Measurements from ENCODE around the gene PRKCD. TPM values are rescaled to one million over a fixed set of nuclear protein-coding genes. Genes with fewer than 3 reads are reported as not detected.

Gene PRKCD
- total and polyA plus RNA-seq, 2 experiments from 2014 or later = 12.3 to 23.6 TPM

GRCh38 chr3:53158765-53159155 lies 2.2 kb upstream of the PRKCD start:
- 94% methylated on average over 2 of the region's 2 CpGs for WGBS (ENCODE audit: low lambda C conversion rate, missing lambda C conversion rate)
- Histone ChIP-seq H3K4me3 (no peak overlapping the region), H3K4me1 (ENCODE audit: insufficient read depth) (peaks cover 43% of the 10 kb centered on the region), H4K20me1 (ENCODE audit: insufficient read depth, poor library complexity, severe bottlenecking) (no peaks in the 10 kb centered on the region), H2AFZ (no peak overlapping the region), H3K79me2 (peaks cover 20% of the 10 kb centered on the region), H3K36me3 (replicated peaks; ENCODE audit: insufficient read depth, low read depth) (no peaks in the 10 kb centered on the region), H3K9me3 (ENCODE audit: low read depth) (no peaks in the 10 kb centered on the region), H3K9me2 (replicated peaks; ENCODE audit: insufficient read depth) (no peaks in the 10 kb centered on the region), H3K4me2 (peak overlapping the region; percentile 43), H3K27ac (peak overlapping the region; percentile 70), H3K27me3 (no peaks in the 10 kb centered on the region)
- no peak for DNase-seq (ENCODE audit: low spot score)
- TF ChIP-seq CTCF (IDR thresholded peaks at IDR 0.05; ENCODE audit: poor library complexity) = no peak
- no peak for TF ChIP-seq EZH2phosphoT487 (IDR thresholded peaks at IDR 0.05; ENCODE audit: low read depth, severe bottlenecking, unreplicated experiment)
- no peak for TF ChIP-seq EZH2 (IDR thresholded peaks at IDR 0.05; ENCODE audit: borderline replicate concordance)

- Histone ChIP-seq H4K20me1 (ENCODE audit: insufficient read depth, poor library complexity, severe bottlenecking) (peaks cover 4% of the 10 kb centered on the region), H3K4me1 (ENCODE audit: insufficient read depth) (peaks cover 43% of the 10 kb centered on the region), H3K27ac (peak overlapping the region; percentile 93), H3K9me2 (replicated peaks; ENCODE audit: insufficient read depth) (no peaks in the 10 kb centered on the region), H2AFZ (no peak overlapping the region), H3K9me3 (ENCODE audit: low read depth) (no peaks in the 10 kb centered on the region), H3K4me2 (peak overlapping the region; percentile 98), H3K79me2 (peaks cover 26% of the 10 kb centered on the region), H3K27me3 (no peaks in the 10 kb centered on the region), H3K36me3 (replicated peaks; ENCODE audit: insufficient read depth, low read depth) (no peaks in the 10 kb centered on the region), H3K4me3 (no peak overlapping the region)
- WGBS (ENCODE audit: low lambda C conversion rate, missing lambda C conversion rate) = 61% methylated on average over 9 of the region's 9 CpGs
- no peak for TF ChIP-seq EZH2 (IDR thresholded peaks at IDR 0.05; ENCODE audit: borderline replicate concordance)
- DNase-seq (ENCODE audit: low spot score) = peak; percentile 86
Measured at GRCh38 chr3:53159156-53160060, 1.6 kb upstream of the PRKCD start.

- Histone ChIP-seq H2AFZ (peak overlapping the region; percentile 56), H3K4me3 (peak overlapping the region; percentile 92), H3K79me2 (peaks cover 34% of the 10 kb centered on the region), H3K9me2 (replicated peaks; ENCODE audit: insufficient read depth) (no peaks in the 10 kb centered on the region), H4K20me1 (ENCODE audit: insufficient read depth, poor library complexity, severe bottlenecking) (peaks cover 4% of the 10 kb centered on the region), H3K27me3 (no peaks in the 10 kb centered on the region), H3K4me1 (ENCODE audit: insufficient read depth) (peaks cover 43% of the 10 kb centered on the region), H3K9me3 (ENCODE audit: low read depth) (no peaks in the 10 kb centered on the region), H3K4me2 (peak overlapping the region; percentile 98), H3K36me3 (replicated peaks; ENCODE audit: insufficient read depth, low read depth) (no peaks in the 10 kb centered on the region), H3K27ac (peak overlapping the region; percentile 93)
- TF ChIP-seq EZH2phosphoT487 (IDR thresholded peaks at IDR 0.05; ENCODE audit: low read depth, severe bottlenecking, unreplicated experiment) (no peak), EZH2 (IDR thresholded peaks at IDR 0.05; ENCODE audit: borderline replicate concordance) (no peak), CTCF (IDR thresholded peaks at IDR 0.05; ENCODE audit: poor library complexity) (no peak)
- 51% methylated on average over 4 of the region's 4 CpGs for WGBS (ENCODE audit: low lambda C conversion rate, missing lambda C conversion rate)
- no peak for DNase-seq (ENCODE audit: low spot score)
Measured at GRCh38 chr3:53160061-53160659, 849 bp upstream of the PRKCD start.

GRCh38 chr3:53161450-53161819 lies 426 bp downstream of the PRKCD start:
- Histone ChIP-seq H3K4me3 (peak overlapping the region; percentile 92), H4K20me1 (ENCODE audit: insufficient read depth, poor library complexity, severe bottlenecking) (peaks cover 9% of the 10 kb centered on the region), H3K9me3 (ENCODE audit: low read depth) (no peaks in the 10 kb centered on the region), H3K9me2 (replicated peaks; ENCODE audit: insufficient read depth) (no peaks in the 10 kb centered on the region), H2AFZ (peak overlapping the region; percentile 94), H3K27me3 (no peaks in the 10 kb centered on the region), H3K79me2 (peaks cover 44% of the 10 kb centered on the region), H3K4me2 (peak overlapping the region; percentile 98), H3K27ac (peak overlapping the region; percentile 91), H3K4me1 (ENCODE audit: insufficient read depth) (peaks cover 38% of the 10 kb centered on the region), H3K36me3 (replicated peaks; ENCODE audit: insufficient read depth, low read depth) (no peaks in the 10 kb centered on the region)
- TF ChIP-seq EZH2phosphoT487 (IDR thresholded peaks at IDR 0.05; ENCODE audit: low read depth, severe bottlenecking, unreplicated experiment) = no peak
- no peak for TF ChIP-seq EZH2 (IDR thresholded peaks at IDR 0.05; ENCODE audit: borderline replicate concordance)
- no peak for TF ChIP-seq CTCF (IDR thresholded peaks at IDR 0.05; ENCODE audit: poor library complexity)
- 6% methylated on average over 17 of the region's 41 CpGs for WGBS (ENCODE audit: low lambda C conversion rate, missing lambda C conversion rate)
- no peak for DNase-seq (ENCODE audit: low spot score)
